ENCODE results near the gene PSMB2.

PSMB2 gene

DNA sequence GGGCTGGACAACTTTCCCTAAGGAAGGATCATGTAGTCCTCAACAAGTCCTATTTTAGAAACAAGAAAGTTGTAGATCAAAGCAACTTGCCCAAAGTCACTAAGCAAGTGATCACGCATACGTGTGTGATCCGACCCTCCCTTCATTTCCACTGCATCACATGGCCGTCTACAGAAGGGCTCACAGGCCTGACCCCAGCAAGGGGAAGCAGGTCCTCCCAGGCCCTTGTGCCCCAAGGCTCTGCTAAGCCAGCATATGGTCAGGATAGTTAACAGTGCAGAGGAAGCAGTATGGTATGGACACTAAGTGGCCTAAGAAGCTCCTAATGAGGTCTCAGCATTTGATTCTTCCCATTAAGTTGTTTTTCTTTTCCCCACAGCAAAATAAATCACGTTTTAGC is 43.5 kb downstream of the PSMB2 start:
- no peak overlapping the region for H3K4me3 ChIP-seq (ENCODE audit: low read depth, low read length)
- no peaks in the 10 kb centered on the region for H3K4me1 ChIP-seq
- H3K9me3 ChIP-seq: no peaks in the 10 kb centered on the region
- H3K36me3 ChIP-seq: peaks cover 13% of the 10 kb centered on the region
- no peaks in the 10 kb centered on the region for H3K27me3 ChIP-seq
- TF ChIP-seq, protein P1, sequence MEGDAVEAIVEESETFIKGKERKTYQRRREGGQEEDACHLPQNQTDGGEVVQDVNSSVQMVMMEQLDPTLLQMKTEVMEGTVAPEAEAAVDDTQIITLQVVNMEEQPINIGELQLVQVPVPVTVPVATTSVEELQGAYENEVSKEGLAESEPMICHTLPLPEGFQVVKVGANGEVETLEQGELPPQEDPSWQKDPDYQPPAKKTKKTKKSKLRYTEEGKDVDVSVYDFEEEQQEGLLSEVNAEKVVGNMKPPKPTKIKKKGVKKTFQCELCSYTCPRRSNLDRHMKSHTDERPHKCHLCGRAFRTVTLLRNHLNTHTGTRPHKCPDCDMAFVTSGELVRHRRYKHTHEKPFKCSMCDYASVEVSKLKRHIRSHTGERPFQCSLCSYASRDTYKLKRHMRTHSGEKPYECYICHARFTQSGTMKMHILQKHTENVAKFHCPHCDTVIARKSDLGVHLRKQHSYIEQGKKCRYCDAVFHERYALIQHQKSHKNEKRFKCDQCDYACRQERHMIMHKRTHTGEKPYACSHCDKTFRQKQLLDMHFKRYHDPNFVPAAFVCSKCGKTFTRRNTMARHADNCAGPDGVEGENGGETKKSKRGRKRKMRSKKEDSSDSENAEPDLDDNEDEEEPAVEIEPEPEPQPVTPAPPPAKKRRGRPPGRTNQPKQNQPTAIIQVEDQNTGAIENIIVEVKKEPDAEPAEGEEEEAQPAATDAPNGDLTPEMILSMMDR (IDR thresholded peaks at IDR 0.05; ENCODE audit: low read depth, low read length): no peak
- DNase-seq: no peak

DNA sequence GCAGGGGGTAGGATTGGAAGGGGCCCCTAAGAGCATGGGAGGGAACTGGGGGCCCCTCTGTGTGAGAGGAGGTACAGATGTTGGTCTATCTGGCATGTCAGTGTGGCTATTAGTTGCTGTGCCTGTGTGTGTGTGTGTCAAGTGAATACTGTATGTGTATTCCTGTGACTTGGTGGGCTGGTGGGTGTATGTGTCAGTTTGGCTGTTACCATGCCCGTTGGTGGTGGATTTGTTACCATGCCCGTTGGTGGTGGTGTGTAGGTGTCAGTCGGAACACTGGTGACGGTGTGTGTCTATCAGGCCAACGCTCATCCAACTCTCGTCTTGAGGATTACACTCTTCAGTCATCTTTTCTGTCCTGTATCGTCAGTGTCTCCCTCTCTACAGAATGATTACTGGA is 45.6 kb downstream of the PSMB2 start:
- TF ChIP-seq, protein P1 (IDR thresholded peaks at IDR 0.05; ENCODE audit: low read depth, low read length): no peak

GRCh38 chr1:35594005-35594760 is 47.1 kb downstream of the PSMB2 start:
- TF ChIP-seq, protein P1 (IDR thresholded peaks at IDR 0.05; ENCODE audit: low read depth, low read length): no peak
- DNase-seq: no peak
- Histone ChIP-seq H3K36me3 (no peaks in the 10 kb centered on the region), H3K27me3 (no peaks in the 10 kb centered on the region), H3K9me3 (no peaks in the 10 kb centered on the region), H3K4me1 (no peaks in the 10 kb centered on the region), H3K4me3 (ENCODE audit: low read depth, low read length) (no peak overlapping the region)

More for the DNA sequence above, 45.6 kb downstream of the PSMB2 start:
- no peaks in the 10 kb centered on the region for H3K4me1 ChIP-seq
- H3K4me3 ChIP-seq (ENCODE audit: low read depth, low read length): no peak overlapping the region
- no peaks in the 10 kb centered on the region for H3K36me3 ChIP-seq
- H3K27me3 ChIP-seq: no peaks in the 10 kb centered on the region
- no peak for DNase-seq
- no peaks in the 10 kb centered on the region for H3K9me3 ChIP-seq

DNA sequence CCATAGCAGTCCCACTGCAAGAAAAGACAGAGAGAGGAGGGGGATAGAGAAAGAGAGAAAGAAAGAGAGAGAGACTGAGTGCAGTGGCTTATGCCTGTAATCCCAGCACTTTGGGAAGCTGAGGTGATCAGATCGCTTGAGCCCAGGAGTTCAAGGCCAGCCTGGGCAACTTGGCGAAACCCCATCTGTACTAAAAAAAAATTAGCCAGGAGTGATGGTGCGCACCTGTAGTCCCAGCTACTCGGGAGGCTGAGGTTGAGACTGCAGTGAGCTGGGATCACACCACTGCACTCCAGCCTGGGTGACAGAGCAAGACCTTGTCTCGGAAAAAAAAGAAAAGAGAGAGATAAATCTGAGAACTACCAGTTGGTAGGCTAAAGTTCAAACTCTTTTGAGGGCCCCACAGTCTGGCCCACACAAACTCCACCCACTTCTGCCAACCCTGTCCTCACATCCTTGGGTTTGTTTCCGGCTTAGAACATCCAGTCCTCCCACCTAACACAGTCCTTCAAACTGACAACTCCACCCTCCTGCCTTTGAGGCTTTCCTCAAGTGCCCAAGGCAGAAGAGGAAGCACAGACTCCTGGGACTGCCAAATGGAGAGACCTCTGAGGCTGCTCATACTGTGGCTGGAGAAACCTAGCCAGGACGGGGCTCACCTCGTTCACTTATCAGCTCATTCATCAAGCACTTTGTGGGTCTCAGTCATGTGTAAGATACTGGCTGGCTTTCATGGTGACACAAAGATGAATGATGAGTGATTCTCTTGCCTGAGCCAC is 48.1 kb downstream of the PSMB2 start:
- Histone ChIP-seq H3K9me3 (no peaks in the 10 kb centered on the region), H3K4me3 (ENCODE audit: low read depth, low read length) (no peak overlapping the region), H3K36me3 (no peaks in the 10 kb centered on the region), H3K27me3 (no peaks in the 10 kb centered on the region), H3K4me1 (no peaks in the 10 kb centered on the region)
- no peak for DNase-seq
- TF ChIP-seq, protein P1 (IDR thresholded peaks at IDR 0.05; ENCODE audit: low read depth, low read length): no peak

- Histone ChIP-seq H3K4me1 (no peaks in the 10 kb centered on the region), H3K9me3 (no peaks in the 10 kb centered on the region), H3K27me3 (no peaks in the 10 kb centered on the region), H3K36me3 (no peaks in the 10 kb centered on the region), H3K4me3 (ENCODE audit: low read depth, low read length) (no peak overlapping the region)
- no peak for DNase-seq
- TF ChIP-seq, protein P1 (IDR thresholded peaks at IDR 0.05; ENCODE audit: low read depth, low read length): no peak
Observed at GRCh38 chr1:35591211-35591610, 50.1 kb downstream of the PSMB2 start.

Measured in BE2C (cell line).